Measurements from ENCODE around the gene ERF. TPM values are rescaled to one million over a fixed set of nuclear protein-coding genes. Genes with fewer than 3 reads are reported as not detected.

The ERF gene
- total RNA-seq, 1 donor from 2014 or later, result 64.5 TPM

- Mint-ChIP-seq H3K4me1 (ENCODE audit: low read depth) (peaks cover 50% of the 10 kb centered on the region), H3K27ac (ENCODE audit: unreplicated experiment) (no peak overlapping the region), H3K27me3 (ENCODE audit: low read depth) (no peaks in the 10 kb centered on the region), H3K36me3 (ENCODE audit: low read depth) (peaks cover 2% of the 10 kb centered on the region), H3K9me3 (ENCODE audit: low read depth) (no peaks in the 10 kb centered on the region), H3K4me3 (ENCODE audit: unreplicated experiment) (peak overlapping the region; percentile 75)
- DNase-seq (ENCODE audit: low spot score), result no peak
- peak; percentile 30 for TF ChIP-seq CTCF (IDR thresholded peaks at IDR 0.05)
Observed at GRCh38 chr19:42281146-42281826, 26.4 kb upstream of the ERF start.

- TF ChIP-seq CTCF (IDR thresholded peaks at IDR 0.05), result no peak
- Mint-ChIP-seq H3K4me3 (ENCODE audit: unreplicated experiment) (peak overlapping the region; percentile 75), H3K27me3 (ENCODE audit: low read depth) (no peaks in the 10 kb centered on the region), H3K36me3 (ENCODE audit: low read depth) (peaks cover 3% of the 10 kb centered on the region), H3K27ac (ENCODE audit: unreplicated experiment) (no peak overlapping the region), H3K4me1 (ENCODE audit: low read depth) (peaks cover 50% of the 10 kb centered on the region), H3K9me3 (ENCODE audit: low read depth) (no peaks in the 10 kb centered on the region)
- no peak for DNase-seq (ENCODE audit: low spot score)
Observed at GRCh38 chr19:42280815-42281145, 25.9 kb upstream of the ERF start.

GRCh38 chr19:42279902-42280814, 25.2 kb upstream of the ERF start:
- peaks cover 48% of the 10 kb centered on the region for H3K4me1 Mint-ChIP-seq (ENCODE audit: low read depth)
- H3K27me3 Mint-ChIP-seq (ENCODE audit: low read depth), result no peaks in the 10 kb centered on the region
- peak overlapping the region; percentile 79 for H3K4me3 Mint-ChIP-seq (ENCODE audit: unreplicated experiment)
- H3K9me3 Mint-ChIP-seq (ENCODE audit: low read depth), result no peaks in the 10 kb centered on the region
- H3K27ac Mint-ChIP-seq (ENCODE audit: unreplicated experiment), result peak overlapping the region; percentile 94
- peaks cover 5% of the 10 kb centered on the region for H3K36me3 Mint-ChIP-seq (ENCODE audit: low read depth)
- peak; percentile 99 for TF ChIP-seq CTCF (IDR thresholded peaks at IDR 0.05)
- peak; percentile 99 for DNase-seq (ENCODE audit: low spot score)

GRCh38 chr19:42279155-42279901, 24.4 kb upstream of the ERF start:
- Mint-ChIP-seq H3K36me3 (ENCODE audit: low read depth) (peaks cover 10% of the 10 kb centered on the region), H3K27ac (ENCODE audit: unreplicated experiment) (peak overlapping the region; percentile 94), H3K4me3 (ENCODE audit: unreplicated experiment) (peak overlapping the region; percentile 79), H3K4me1 (ENCODE audit: low read depth) (peaks cover 50% of the 10 kb centered on the region), H3K9me3 (ENCODE audit: low read depth) (no peaks in the 10 kb centered on the region), H3K27me3 (ENCODE audit: low read depth) (no peaks in the 10 kb centered on the region)
- TF ChIP-seq CTCF (IDR thresholded peaks at IDR 0.05), result no peak
- no peak for DNase-seq (ENCODE audit: low spot score)

Measured in chondrocyte (in vitro differentiated cells).